HepG2 (cell line): Measurements from ENCODE around the gene WFDC5. TPM values are rescaled to one million over a fixed set of nuclear protein-coding genes. Genes with fewer than 3 reads are reported as not detected.

Source experiments
- BCL6 ChIP-seq: IDR thresholded peaks from 2 replicates; pipeline ENCODE4 v1.6.1; 2016; ENCODE audit warnings: missing genetic modification reagents, missing compliant biosample characterization
- GTF3A ChIP-seq: sonication (generic); formaldehyde crosslinking; conservative IDR thresholded peaks from 2 replicates; pipeline ENCODE4 v1.4.0; 2020; ENCODE audit warnings: mild to moderate bottlenecking, missing genetic modification reagents
- JDP2 ChIP-seq: sonication (generic); formaldehyde crosslinking; IDR thresholded peaks from 2 replicates; pipeline ENCODE4 v1.8.1; 2022; ENCODE audit warnings: missing genetic modification reagents, borderline replicate concordance
- KDM2A ChIP-seq: sonication (generic); formaldehyde crosslinking; IDR thresholded peaks from 2 replicates; pipeline ENCODE4 v1.4.0; 2020; ENCODE audit warnings: low read depth, missing genetic modification reagents, borderline replicate concordance
- MYNN ChIP-seq: sonication (generic); formaldehyde crosslinking; IDR thresholded peaks from 2 replicates; pipeline ENCODE4 v1.4.0; 2020; ENCODE audit warnings: mild to moderate bottlenecking, low read depth, missing genetic modification reagents
- PAF1 ChIP-seq: IDR thresholded peaks from 2 replicates; pipeline ENCODE4 v1.6.1; 2016; ENCODE audit warnings: missing genetic modification reagents, missing compliant biosample characterization
- RFXAP ChIP-seq: sonication (generic); formaldehyde crosslinking; IDR thresholded peaks from 2 replicates; pipeline ENCODE4 v1.4.0; 2020; ENCODE audit warnings: missing genetic modification reagents, borderline replicate concordance
- SALL1 ChIP-seq: sonication (generic); formaldehyde crosslinking; IDR thresholded peaks from 2 replicates; pipeline ENCODE4 v1.8.0; 2022; ENCODE audit warnings: mild to moderate bottlenecking, missing genetic modification reagents
- SRY ChIP-seq: sonication (generic); formaldehyde crosslinking; IDR thresholded peaks from 2 replicates; pipeline ENCODE4 v1.8.0; 2022; ENCODE audit warnings: mild to moderate bottlenecking, missing genetic modification reagents
- TGIF2 ChIP-seq: IDR thresholded peaks from 2 replicates; pipeline ENCODE4 v1.6.1; 2016; ENCODE audit warnings: control low read depth, missing compliant biosample characterization
- XRCC5 ChIP-seq: fragments of 200-400 bp; formaldehyde crosslinking; optimal IDR thresholded peaks from 2 replicates; pipeline ENCODE3; 2017; ENCODE audit warnings: mild to moderate bottlenecking, low read length
- ZBTB44 ChIP-seq: sonication (generic); formaldehyde crosslinking; IDR thresholded peaks from 2 replicates; pipeline ENCODE4 v1.4.0; 2020; ENCODE audit warnings: missing genetic modification reagents
- ZMYM2 ChIP-seq: sonication (generic); formaldehyde crosslinking; IDR thresholded peaks from 2 replicates; pipeline ENCODE4 v1.8.0; 2022; ENCODE audit warnings: mild to moderate bottlenecking, missing genetic modification reagents
- ZNF441 ChIP-seq: sonication (generic); formaldehyde crosslinking; IDR thresholded peaks from 2 replicates; pipeline ENCODE4 v1.7.0; 2021; ENCODE audit warnings: missing genetic modification reagents, borderline replicate concordance
- ZNF503 ChIP-seq: sonication (generic); formaldehyde crosslinking; IDR thresholded peaks from 2 replicates; pipeline ENCODE4 v1.4.0; 2020; ENCODE audit warnings: missing genetic modification reagents
- ZNF737 ChIP-seq: sonication (generic); formaldehyde crosslinking; IDR thresholded peaks from 2 replicates; pipeline ENCODE4 v1.5.0; 2020; ENCODE audit warnings: missing genetic modification reagents, mild to moderate bottlenecking, borderline replicate concordance
- polyA plus RNA-seq, 8 experiments: library from polyadenylated mRNA; depleted of rRNA in 3 of 8; stranded (reverse) in 7 of 8; unstranded in 1 of 8; fragments of >200 nt; fragmentation: Illumina TruSeq in 4 of 8; extraction: Trizol in 4 of 8; gene quantifications; 2 replicates each; pipeline versions ENCODE4 v1.2.1 to v1.2.3, GENCODE V29; 2011 to 2016; ENCODE audit warnings: low read depth in 4 of 8, missing spikeins in 1 of 8, mixed read lengths in 1 of 8; ENCODE audit not compliant: insufficient read depth in 1 of 8
- total RNA-seq, 5 experiments: library from RNA; depleted of rRNA; stranded (reverse); fragments of >200 nt; fragmentation: Illumina TruSeq; extraction: Trizol; gene quantifications; 2 replicates each; pipeline ENCODE4 v1.2.3, GENCODE V29; 2016; ENCODE audit warnings: low read depth in 1 of 5

WFDC5 gene
- total and polyA plus RNA-seq, 2 of the 13 experiments (the other 11 are each of a cell fraction or from before 2014, with no cell fraction given) = not detected

- TF ChIP-seq ZNF441 (CRISPR knock-in tag) (no peak), ZNF737 (no peak), JDP2 (CRISPR knock-in tag) (no peak), PAF1 (no peak), BCL6 (CRISPR knock-in tag) (0 out of 2 replicates have a peak, but pooled peaks have one; percentile 15), TGIF2 (CRISPR knock-in tag) (no peak), SALL1 (CRISPR knock-in tag) (no peak), GTF3A (CRISPR knock-in tag) (no peak), KDM2A (CRISPR knock-in tag) (0 out of 2 replicates have a peak, but pooled peaks have one; percentile 30), XRCC5 (peak; percentile 58), RFXAP (CRISPR knock-in tag) (no peak), ZMYM2 (CRISPR knock-in tag) (no peak), MYNN (CRISPR knock-in tag) (no peak), ZBTB44 (CRISPR knock-in tag) (no peak), ZNF503 (no peak), SRY (no peak)
- TF ChIP-seq, all 625 proteins: peak for 9
Observed at GRCh38 chr20:45095805-45096238, 19.2 kb downstream of the WFDC5 start (continued).
